Activated CD8-positive, alpha-beta T cell treated with anti-CD3 and anti-CD28 coated beads, Interleukin-2, amount 10 ng/mL, durations not matched to agents 7 days and 5 days (primary cell): ENCODE results near the gene BPIFB1. TPM values are rescaled to one million over a fixed set of nuclear protein-coding genes. Genes with fewer than 3 reads are reported as not detected.

Source experiments
- ATAC-seq: fragments of 150-1000 bp; cut with Tn5 transposase; one replicate; pipeline ENCODE4 v1.10.0; 2021; ENCODE audit warnings: moderate library complexity
- CTCF ChIA-PET: fragments of 350-600 bp; sonication (Branson Sonifier 250); formaldehyde crosslinking; loops from one replicate; lab custom pipeline; 2021; ENCODE audit warnings: antibody characterized with exemption; lab: Charles Lee
- POLR2A ChIA-PET: fragments of 350-600 bp; sonication (Branson Sonifier 250); formaldehyde crosslinking; loops from one replicate; lab custom pipeline; 2021; ENCODE audit warnings: antibody characterized with exemption; lab: Charles Lee
- DNase-seq: peaks from one replicate; pipeline ENCODE4 v3.0.0-alpha.2; 2020
- H3K27ac Mint-ChIP-seq: one replicate; pipeline ENCODE4 v1.8.0; 2021; ENCODE audit warnings: mild to moderate bottlenecking, mixed read lengths
- H3K27me3 Mint-ChIP-seq: one replicate; pipeline ENCODE4 v1.8.0; 2021; ENCODE audit warnings: low read depth, mixed read lengths
- H3K36me3 Mint-ChIP-seq: one replicate; pipeline ENCODE4 v1.8.0; 2021; ENCODE audit warnings: low read depth, mixed read lengths
- H3K4me1 Mint-ChIP-seq: one replicate; pipeline ENCODE4 v1.8.0; 2021; ENCODE audit warnings: low read depth, mixed read lengths
- H3K4me3 Mint-ChIP-seq: one replicate; pipeline ENCODE4 v1.8.0; 2021; ENCODE audit warnings: mild to moderate bottlenecking, mixed read lengths
- H3K9me3 Mint-ChIP-seq: one replicate; pipeline ENCODE4 v1.8.0; 2022; ENCODE audit warnings: mixed read lengths; ENCODE audit not compliant: insufficient read depth
- total RNA-seq, 2 experiments: library from RNA; stranded (reverse); gene quantifications; one replicate each; pipeline ENCODE4 v1.2.3, GENCODE V29; 2021

BPIFB1 gene
- total RNA-seq, 2 experiments from 2014 or later, result not detected

- no peaks in the 10 kb centered on the region for H3K36me3 Mint-ChIP-seq
- H3K27me3 Mint-ChIP-seq, result peaks cover 7% of the 10 kb centered on the region
- H3K4me1 Mint-ChIP-seq, result no peaks in the 10 kb centered on the region
- H3K9me3 Mint-ChIP-seq, result no peaks in the 10 kb centered on the region
- H3K27ac Mint-ChIP-seq, result no peak overlapping the region
- DNase-seq, result no peak
- ChIA-PET POLR2A (no interaction called here), CTCF (no interaction called here)
- H3K4me3 Mint-ChIP-seq, result no peak overlapping the region
- ATAC-seq, result no peak
Measured at GRCh38 chr20:33337119-33337518, 54.1 kb downstream of the BPIFB1 start.

DNA sequence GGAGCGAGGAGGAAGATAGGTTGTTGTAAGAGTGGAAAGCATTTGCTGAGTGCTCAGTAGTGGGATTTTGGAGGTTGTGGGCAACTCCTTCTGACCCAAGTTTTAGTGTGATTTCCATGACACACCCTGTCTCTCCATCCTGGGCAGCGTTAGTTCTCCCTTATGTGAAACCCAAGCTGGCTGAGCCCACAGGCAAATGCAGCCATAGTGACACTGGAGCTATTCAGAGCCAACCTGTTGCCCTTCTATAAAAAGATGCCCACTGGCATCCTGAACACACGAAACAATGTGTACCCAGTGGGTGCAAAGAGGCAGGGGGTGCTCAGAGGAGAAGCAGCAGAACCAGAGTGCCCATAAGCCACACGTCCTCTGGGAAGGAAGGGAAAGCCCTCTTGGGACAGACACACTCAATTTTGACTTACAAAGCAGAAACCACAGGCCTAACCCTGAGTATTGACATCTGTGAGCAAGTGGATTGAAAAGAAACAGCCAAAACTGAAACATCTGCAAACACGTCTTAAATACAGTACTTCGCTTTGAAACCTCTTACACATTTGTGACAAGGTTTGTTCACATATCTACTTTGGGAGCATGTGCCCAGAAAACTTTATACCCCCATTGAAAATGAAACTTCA is 54.6 kb downstream of the BPIFB1 start:
- Mint-ChIP-seq H3K4me1 (no peaks in the 10 kb centered on the region), H3K27me3 (peaks cover 7% of the 10 kb centered on the region), H3K27ac (no peak overlapping the region), H3K4me3 (no peak overlapping the region), H3K36me3 (no peaks in the 10 kb centered on the region), H3K9me3 (no peaks in the 10 kb centered on the region)
- ChIA-PET CTCF (no interaction called here), POLR2A (no interaction called here)
- DNase-seq, result no peak
- ATAC-seq, result no peak

- Mint-ChIP-seq H3K27ac (no peak overlapping the region), H3K4me3 (no peak overlapping the region), H3K4me1 (no peaks in the 10 kb centered on the region), H3K36me3 (no peaks in the 10 kb centered on the region), H3K27me3 (peaks cover 7% of the 10 kb centered on the region), H3K9me3 (no peaks in the 10 kb centered on the region)
- ChIA-PET POLR2A (no interaction called here), CTCF (no interaction called here)
- DNase-seq, result no peak
- ATAC-seq, result no peak
Measured at GRCh38 chr20:33338467-33339258, 55.6 kb downstream of the BPIFB1 start.

GRCh38 chr20:33339515-33340058 is 56.6 kb downstream of the BPIFB1 start:
- Mint-ChIP-seq H3K27me3 (no peaks in the 10 kb centered on the region), H3K9me3 (no peaks in the 10 kb centered on the region), H3K4me1 (no peaks in the 10 kb centered on the region), H3K27ac (no peak overlapping the region), H3K4me3 (no peak overlapping the region), H3K36me3 (no peaks in the 10 kb centered on the region)
- CTCF ChIA-PET, result no interaction called here
- POLR2A ChIA-PET, result no interaction called here
- no peak for ATAC-seq
- no peak for DNase-seq

DNA sequence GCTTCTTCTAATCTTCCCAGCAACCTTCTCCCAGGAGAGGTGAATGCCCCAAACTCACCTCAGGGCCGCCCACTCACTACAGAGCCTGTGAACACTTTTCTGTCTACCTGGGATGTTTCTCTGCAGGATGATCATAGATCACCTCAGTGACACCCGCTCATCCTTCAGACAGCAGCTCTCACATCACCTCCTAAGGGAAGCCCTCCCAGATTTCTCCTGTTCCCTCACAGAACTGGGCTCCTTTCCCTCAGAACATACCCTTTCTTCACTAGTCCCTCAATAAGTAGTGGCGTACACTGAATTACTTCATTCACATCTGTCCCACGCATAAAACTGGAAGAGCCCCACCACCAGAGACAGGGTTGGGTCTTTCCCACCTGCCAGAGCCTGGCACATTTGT is 60.5 kb downstream of the BPIFB1 start:
- ATAC-seq, result no peak
- CTCF ChIA-PET, result no interaction called here
- Mint-ChIP-seq H3K4me1 (no peaks in the 10 kb centered on the region), H3K27ac (no peak overlapping the region), H3K36me3 (no peaks in the 10 kb centered on the region), H3K9me3 (no peaks in the 10 kb centered on the region), H3K27me3 (no peaks in the 10 kb centered on the region), H3K4me3 (no peak overlapping the region)
- DNase-seq, result no peak
- POLR2A ChIA-PET, result interaction anchor here (0.6 kb wide), 1 partner anchor 1576 kb away, joined by 3 read pairs; no protein-coding TSS in a partner anchor

DNA sequence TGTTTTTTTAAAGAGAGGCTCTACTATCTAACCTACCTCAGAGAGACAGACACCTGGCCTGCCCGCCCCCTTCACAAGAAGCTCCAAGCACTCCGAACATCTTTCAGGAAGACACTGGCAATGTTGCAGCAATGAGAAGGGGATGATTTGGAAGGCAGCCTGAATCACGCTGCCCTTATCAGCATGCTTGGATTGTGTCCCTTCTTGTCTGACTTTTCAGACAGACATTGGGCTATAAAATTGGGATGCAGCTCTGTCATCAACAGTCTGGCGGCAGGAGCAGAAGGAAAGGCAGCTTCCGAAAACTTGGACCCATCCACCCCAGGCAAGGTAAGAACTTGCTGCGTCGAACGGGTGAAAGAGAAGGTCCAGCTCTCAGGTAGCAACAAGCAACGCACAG is 62.3 kb downstream of the BPIFB1 start:
- CTCF ChIA-PET, result no interaction called here
- Mint-ChIP-seq H3K27ac (no peak overlapping the region), H3K27me3 (no peaks in the 10 kb centered on the region), H3K4me3 (no peak overlapping the region), H3K4me1 (no peaks in the 10 kb centered on the region), H3K9me3 (no peaks in the 10 kb centered on the region), H3K36me3 (peaks cover 5% of the 10 kb centered on the region)
- DNase-seq (no peak), ATAC-seq (no peak)
- POLR2A ChIA-PET, result no interaction called here

GRCh38 chr20:33348136-33348937 is 65.3 kb downstream of the BPIFB1 start:
- ChIA-PET POLR2A (no interaction called here), CTCF (no interaction called here)
- no peak for ATAC-seq
- no peaks in the 10 kb centered on the region for H3K27me3 Mint-ChIP-seq
- H3K9me3 Mint-ChIP-seq, result no peaks in the 10 kb centered on the region
- H3K27ac Mint-ChIP-seq, result no peak overlapping the region
- H3K4me3 Mint-ChIP-seq, result no peak overlapping the region
- no peak for DNase-seq
- H3K4me1 Mint-ChIP-seq, result no peaks in the 10 kb centered on the region
- peaks cover 13% of the 10 kb centered on the region for H3K36me3 Mint-ChIP-seq

- Mint-ChIP-seq H3K4me3 (no peak overlapping the region), H3K36me3 (peaks cover 13% of the 10 kb centered on the region), H3K27me3 (no peaks in the 10 kb centered on the region), H3K4me1 (no peaks in the 10 kb centered on the region), H3K9me3 (no peaks in the 10 kb centered on the region), H3K27ac (no peak overlapping the region)
- ChIA-PET POLR2A (no interaction called here), CTCF (no interaction called here)
- DNase-seq (no peak), ATAC-seq (no peak)
Measured at GRCh38 chr20:33349493-33349892, 66.5 kb downstream of the BPIFB1 start.

- Mint-ChIP-seq H3K9me3 (no peaks in the 10 kb centered on the region), H3K4me3 (no peak overlapping the region), H3K4me1 (no peaks in the 10 kb centered on the region), H3K27ac (no peak overlapping the region), H3K36me3 (peaks cover 13% of the 10 kb centered on the region), H3K27me3 (no peaks in the 10 kb centered on the region)
- ATAC-seq, result no peak
- CTCF ChIA-PET, result interaction anchor here (1.2 kb wide), 1 partner anchor 48 kb away, joined by 4 read pairs; no protein-coding TSS in a partner anchor
- no peak for DNase-seq
- POLR2A ChIA-PET, result no interaction called here
Measured at GRCh38 chr20:33351696-33352095, 68.7 kb downstream of the BPIFB1 start.

DNA sequence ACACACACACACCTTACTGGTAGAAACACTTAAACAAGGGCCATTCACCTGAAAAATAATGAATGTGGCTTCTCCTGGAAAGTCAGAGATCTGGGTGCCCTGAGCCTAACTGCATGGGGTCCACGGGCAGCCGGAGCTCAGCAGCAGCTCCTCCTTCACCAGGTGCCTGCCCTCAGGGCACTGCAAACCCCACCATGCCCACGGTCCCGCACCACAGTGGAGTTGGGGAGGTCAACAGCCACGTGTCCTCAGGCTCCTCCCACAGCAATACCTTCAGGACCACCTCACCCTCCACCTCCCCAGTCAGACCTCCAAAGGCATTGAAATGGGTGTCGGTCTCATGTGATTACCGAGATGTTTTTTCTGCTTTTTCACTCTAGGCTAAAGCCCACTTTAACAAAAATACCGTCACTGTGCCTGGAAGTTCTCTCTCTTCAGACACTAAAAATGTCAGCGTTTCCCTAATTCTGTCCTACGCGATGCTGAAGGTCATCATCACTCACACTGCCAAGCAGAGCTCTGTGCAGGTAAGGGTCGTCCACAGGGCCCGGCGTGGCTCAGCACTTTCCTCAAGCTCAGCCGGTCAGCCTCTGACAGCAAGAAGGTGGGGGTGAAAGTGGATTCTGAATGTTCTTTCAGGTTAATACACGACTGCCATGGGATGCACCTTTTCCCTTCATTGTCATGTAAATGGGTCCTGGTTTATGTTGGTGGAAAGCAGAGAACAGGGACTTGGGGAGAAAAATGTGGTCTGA is 69.4 kb downstream of the BPIFB1 start:
- peaks cover 13% of the 10 kb centered on the region for H3K36me3 Mint-ChIP-seq
- H3K4me3 Mint-ChIP-seq, result no peak overlapping the region
- H3K4me1 Mint-ChIP-seq, result no peaks in the 10 kb centered on the region
- DNase-seq (no peak), ATAC-seq (no peak)
- CTCF ChIA-PET, result no interaction called here
- H3K9me3 Mint-ChIP-seq, result no peaks in the 10 kb centered on the region
- H3K27me3 Mint-ChIP-seq, result no peaks in the 10 kb centered on the region
- POLR2A ChIA-PET, result no interaction called here
- no peak overlapping the region for H3K27ac Mint-ChIP-seq

DNA sequence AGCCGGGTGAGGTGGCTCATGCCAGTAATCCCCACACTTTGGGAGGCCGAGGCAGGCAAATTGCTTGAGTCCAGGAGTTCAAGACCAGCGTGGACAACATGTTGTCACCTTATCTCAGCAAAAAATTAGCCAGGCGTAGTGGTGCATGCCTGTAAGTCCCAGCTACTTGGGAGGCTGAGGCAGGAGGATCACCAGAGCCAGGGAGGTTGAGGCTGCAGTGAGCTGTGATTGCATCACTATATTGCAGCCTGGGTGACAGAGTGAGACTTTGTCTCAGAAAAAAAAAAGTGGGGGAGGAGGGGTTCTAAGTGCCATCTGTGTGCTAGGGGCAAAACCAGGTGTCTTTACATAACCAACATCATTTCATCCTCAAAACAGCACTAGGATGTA is 70.0 kb downstream of the BPIFB1 start:
- ATAC-seq (no peak), DNase-seq (no peak)
- ChIA-PET POLR2A (interaction anchor here (0.6 kb wide), 1 partner anchor 433 kb away, joined by 3 read pairs; no protein-coding TSS in a partner anchor), CTCF (no interaction called here)
- no peak overlapping the region for H3K27ac Mint-ChIP-seq
- no peaks in the 10 kb centered on the region for H3K4me1 Mint-ChIP-seq
- H3K36me3 Mint-ChIP-seq, result peaks cover 13% of the 10 kb centered on the region
- no peaks in the 10 kb centered on the region for H3K27me3 Mint-ChIP-seq
- no peak overlapping the region for H3K4me3 Mint-ChIP-seq
- H3K9me3 Mint-ChIP-seq, result no peaks in the 10 kb centered on the region
